GM21529 (cell line): ENCODE measurements around the gene THG1L.
A peak's percentile ranks its signal among the peaks of the same experiment; 100 is the strongest.

Source experiments
- ATAC-seq: cut with Tn5 transposase; IDR thresholded peaks from one replicate; pipeline ENCODE4 v1.9.1; 2021; ENCODE audit not compliant: unreplicated experiment

THG1L gene

DNA sequence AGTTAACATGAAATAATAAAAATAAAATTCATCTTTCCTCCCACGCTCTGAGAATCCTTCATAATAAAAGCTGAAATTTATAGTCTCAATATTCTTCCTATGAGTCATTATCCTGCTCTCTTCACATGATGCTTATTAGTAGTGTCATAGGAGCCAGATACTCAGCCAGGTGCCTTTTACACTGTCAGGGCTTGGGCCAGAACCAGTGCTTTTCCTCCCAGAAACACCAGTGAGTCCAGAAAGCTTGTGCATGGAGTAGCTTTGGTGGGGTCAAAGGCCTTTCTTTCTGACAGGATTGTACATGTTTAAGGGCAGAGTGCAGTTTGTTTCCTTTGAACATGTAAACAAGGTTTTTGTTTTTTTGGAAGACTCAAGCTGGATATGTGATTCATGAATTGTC, 19.1 kb downstream of the THG1L start:
- ATAC-seq, result no peak

DNA sequence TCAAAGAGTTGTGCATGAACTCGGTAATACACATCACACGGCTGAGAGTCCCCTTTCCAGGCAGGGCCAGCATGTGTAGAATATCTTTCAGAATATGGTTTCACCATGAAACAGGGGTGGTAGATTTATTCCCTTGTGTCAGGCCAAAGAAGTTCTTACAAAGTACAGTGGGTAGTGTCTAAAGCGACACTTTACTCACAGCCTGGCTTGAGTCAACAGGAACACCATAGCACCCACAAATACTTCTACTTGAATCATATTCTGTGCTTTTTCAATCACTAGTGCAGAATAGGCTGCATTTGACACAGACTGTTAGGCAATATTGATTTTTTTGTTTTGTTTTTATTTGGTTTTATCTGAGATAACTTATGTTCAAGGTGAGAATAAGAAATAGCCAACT, 24.9 kb downstream of the THG1L start:
- ATAC-seq, result no peak

DNA sequence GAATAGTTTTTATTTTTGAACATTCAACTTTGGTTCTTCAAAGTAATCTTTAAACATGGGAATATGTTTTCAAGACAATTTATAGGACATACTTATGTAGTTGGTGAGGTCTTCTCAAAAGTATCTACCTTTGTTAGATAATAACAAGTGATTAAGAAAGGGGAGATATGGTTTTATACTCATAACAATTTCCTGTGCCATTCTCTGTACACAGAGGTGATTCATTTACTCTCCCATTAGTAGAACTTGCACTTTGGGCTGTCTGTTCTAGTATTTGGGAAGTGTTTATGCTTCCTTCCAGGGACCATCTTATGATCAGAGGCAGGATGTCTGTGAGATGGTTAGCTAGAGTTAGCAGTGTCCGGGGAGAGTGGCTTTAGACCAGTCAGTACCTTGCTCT, 27.5 kb downstream of the THG1L start:
- no peak for ATAC-seq

DNA sequence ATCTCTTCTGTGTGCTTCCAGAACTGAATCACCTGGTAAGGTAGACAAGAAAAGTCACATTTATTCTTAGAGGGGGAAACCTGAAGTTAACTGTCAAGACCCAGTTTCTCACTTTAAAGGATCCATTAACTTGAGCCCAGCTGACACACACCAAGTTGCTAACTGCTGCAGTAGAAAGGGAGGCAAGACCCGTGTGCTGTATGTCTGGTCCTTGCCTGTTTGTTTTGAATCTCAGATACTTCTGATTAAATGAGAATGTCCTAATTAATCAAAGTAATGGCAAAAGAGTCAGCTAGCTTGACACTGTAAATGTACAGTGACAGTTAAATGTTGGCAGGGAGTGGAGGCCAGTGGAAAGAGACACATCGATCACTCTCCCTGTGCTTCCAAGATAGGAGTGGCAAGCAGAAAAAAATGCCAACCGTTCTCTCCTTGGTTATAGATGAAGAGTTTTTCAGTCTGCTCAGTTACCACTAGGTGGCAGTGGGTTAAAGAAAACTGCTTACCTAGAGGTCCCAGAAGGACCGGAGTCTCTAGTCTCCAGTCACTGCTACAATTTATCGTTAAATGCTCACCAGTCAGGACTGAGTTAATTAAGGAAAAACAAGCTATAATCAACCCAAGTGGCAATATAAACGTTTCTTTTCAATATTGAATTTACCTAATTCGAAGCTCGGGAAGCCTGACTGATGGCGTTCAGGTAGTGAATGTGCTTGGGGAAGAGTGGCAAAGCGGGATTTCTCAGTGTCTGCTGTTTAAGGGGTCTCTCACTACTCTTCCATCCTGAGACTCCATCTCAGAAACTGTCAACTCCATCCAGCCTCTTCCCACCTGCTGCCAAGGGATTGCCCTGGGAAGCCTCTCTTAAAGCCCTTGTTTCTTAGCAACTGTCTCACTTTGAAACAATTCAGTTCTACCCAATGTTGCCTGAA, 30.7 kb downstream of the THG1L start:
- peak; percentile 76 for ATAC-seq

DNA sequence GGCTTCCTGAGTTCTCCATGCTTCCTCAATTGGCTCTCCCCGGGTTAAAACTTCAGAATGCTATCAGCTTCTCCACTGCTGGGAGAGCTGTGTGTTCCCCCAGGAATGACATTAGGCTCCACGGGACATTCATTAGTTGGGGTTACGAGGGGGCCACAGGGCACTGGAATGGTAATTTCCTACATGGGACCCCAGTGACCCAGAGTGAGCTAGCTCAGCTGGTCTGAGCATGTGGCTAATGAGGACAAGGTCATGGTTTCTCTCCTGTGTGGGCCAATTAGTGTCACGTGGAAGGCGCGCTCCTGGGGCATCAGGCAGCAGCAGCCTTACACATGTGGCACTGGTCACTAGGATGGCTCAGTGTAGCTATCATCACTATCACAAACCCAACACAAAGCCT, 33.3 kb downstream of the THG1L start:
- no peak for ATAC-seq

DNA sequence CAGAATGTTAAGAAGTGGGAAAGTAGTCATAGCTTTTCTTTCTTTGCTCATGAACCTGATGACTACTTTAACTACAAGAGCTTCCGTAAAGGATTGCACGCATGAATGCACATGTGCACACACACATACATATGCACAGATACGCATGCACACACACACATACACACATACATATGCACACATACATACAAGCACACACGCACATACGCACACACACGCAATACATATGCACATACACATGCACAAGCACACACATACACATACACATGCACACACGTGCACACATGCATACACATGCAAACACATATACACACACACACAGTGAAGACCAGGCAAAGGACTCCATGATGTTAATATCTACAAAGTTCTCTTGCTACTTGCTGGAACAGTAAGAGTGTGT, 35.2 kb downstream of the THG1L start:
- no peak for ATAC-seq

DNA sequence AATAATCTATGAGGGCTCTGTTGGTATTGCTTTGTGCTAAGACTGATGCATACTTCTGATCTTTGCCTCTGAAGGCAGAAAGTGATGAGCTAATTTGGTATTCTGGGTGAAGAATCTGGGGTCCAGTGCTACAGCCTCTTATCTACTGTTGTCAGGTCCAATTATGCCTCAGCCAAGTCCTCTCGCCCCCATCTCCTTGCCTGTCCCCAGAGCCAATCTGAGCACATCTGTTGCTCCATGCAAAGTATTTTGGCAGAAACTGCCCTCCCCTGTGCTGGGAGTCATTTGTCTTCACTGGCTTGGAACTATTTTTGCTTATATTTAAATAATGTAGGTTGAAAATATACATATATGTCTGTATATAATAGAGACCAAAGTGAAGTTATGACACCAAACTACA, 35.7 kb downstream of the THG1L start:
- ATAC-seq, result no peak

DNA sequence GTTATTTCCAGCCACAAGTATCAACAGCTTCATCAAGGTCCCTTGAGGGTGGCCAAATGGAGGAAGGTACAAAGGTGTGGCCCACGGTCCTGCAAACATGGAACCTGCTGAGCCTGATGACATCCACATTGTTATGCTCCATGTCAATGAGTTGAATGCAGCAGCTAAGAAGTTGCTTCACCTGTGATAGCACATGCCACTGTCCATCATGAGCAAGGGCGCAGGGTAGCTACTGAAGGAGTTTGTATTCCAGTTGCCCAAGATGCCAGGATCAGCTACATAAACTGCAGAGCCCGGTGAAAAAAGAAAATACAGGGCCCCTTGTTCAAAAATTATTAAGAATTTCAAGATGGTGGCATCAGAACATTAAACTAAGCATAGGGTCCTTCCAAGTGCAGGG, 36.5 kb downstream of the THG1L start:
- no peak for ATAC-seq

DNA sequence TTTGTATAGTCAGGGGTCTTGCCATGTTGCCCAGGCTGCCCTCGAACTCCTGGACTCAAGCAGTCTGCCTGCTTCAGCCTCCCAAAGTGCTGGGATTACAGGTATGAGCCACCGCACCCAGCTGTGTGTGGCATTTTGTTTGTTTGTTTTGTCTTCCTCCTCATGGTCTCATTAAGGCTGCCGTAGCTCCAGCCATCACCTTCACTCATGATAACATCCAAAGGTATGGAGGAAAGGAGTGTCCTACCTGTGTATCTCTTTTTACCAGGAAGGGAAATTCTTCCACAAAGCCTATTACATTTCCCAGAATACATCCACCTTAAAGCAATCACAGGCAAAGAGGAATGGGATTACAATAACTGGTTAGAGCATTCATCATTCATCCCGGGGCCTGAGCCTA, 39.4 kb downstream of the THG1L start:
- ATAC-seq, result no peak

DNA sequence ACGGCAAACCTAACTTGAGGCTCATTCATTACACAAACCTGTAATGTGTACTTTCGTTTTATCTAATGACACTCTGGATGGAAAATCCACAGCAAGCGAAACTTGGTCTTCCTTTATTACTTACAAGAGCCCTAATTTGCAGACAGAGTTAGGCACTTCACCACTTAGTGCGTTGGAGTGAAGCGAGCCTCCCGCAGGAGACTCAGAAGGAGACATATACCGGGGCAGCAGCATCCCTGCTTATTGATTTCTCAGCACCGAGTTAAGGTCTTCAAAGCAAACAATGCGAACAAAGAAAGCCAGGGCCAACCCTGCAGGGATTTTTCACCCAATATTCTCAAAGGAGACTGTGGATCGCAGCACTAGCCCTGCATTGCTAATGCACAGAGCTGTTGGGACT, 40.9 kb downstream of the THG1L start:
- ATAC-seq, result no peak

DNA sequence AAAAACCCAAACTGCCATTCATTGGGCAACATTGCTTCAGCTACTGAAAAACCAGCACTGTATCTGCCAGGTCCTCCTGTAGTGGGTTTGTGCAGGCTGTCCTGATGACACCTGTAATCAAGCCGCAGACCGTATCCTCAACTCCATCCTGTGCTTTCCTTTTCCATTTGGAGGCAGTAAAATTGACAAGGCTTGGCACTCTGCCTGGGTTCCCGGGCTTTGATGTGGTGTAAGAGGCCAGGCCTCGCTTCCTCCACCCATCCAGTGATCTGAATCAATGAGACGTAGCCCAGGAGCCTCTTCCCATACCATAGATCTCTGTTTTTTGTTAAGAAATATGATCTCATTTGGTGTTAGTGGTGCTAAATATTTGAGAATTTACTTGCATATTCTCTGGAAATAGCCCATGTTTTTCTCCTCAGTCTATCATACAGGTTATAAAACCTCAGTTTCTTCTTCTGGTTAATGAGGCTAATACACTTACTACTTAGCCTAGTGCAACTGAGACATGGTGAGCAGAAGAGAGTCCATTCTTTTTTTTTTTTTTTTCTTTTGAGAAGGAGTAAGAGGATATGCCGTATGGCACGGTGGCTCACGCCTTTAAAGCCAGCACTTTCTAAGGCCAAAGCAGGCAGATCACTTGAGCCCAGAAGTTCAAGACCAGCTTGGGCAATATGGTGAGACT, 47.0 kb downstream of the THG1L start:
- no peak for ATAC-seq

DNA sequence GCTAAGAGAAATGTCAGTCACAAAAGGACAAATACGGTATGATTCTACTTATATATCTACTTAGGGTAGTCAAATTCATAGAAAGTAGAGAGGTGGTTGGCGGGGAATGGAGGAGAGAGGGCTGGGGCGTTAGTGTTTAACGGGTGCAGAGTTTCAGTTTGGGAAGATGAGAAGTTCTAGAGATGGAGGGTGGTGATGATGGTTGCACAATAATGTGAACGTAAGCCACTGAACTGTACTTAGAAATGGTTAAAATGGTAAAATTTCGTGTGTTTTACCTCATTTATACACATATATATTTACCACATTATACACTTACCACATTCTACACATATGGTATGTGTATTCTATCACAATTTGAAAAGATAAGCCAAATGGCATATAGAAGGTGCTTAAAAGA, 48.0 kb downstream of the THG1L start:
- ATAC-seq, result no peak

DNA sequence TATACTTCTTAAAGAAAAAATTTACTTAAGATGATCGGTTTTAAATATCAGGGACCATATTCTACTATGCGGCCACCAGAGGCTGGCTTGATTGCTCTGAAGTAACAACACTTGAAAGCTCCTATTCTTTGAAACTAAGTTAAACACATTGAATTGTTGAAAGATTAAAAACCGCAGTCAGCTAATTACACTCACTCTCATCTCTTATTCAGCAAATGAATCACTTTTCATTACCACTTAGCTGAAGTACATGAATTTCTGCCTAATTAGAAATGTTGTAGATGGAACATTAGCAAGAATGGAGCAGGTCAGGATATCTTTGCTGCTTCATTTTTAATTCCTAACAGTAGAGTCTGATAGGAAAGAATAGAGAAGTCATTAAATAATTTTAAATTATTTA, 54.6 kb downstream of the THG1L start:
- no peak for ATAC-seq
